Osteocyte (in vitro differentiated cells): ENCODE data around the gene PRRT1. TPM values are rescaled to one million over a fixed set of nuclear protein-coding genes. Genes with fewer than 3 reads are reported as not detected.

Experiments used
- DNase-seq: peaks from one replicate; pipeline ENCODE4 v3.0.0; 2021; ENCODE audit warnings: mixed read lengths; ENCODE audit not compliant: unreplicated experiment; ENCODE audit errors: extremely low spot score
- H3K27ac Mint-ChIP-seq: one replicate; pipeline ENCODE4 v1.8.0; 2021; ENCODE audit warnings: mild to moderate bottlenecking, mixed read lengths; ENCODE audit not compliant: unreplicated experiment
- H3K27me3 Mint-ChIP-seq: one replicate; pipeline ENCODE4 v1.8.0; 2021; ENCODE audit warnings: mixed read lengths; ENCODE audit not compliant: unreplicated experiment
- H3K36me3 Mint-ChIP-seq: one replicate; pipeline ENCODE4 v1.8.0; 2021; ENCODE audit warnings: mixed read lengths; ENCODE audit not compliant: unreplicated experiment
- H3K4me1 Mint-ChIP-seq: one replicate; pipeline ENCODE4 v1.8.0; 2021; ENCODE audit warnings: mixed read lengths; ENCODE audit not compliant: unreplicated experiment
- H3K4me3 Mint-ChIP-seq: one replicate; pipeline ENCODE4 v1.8.0; 2021; ENCODE audit warnings: mild to moderate bottlenecking, moderate library complexity, mixed read lengths; ENCODE audit not compliant: unreplicated experiment
- H3K9me3 Mint-ChIP-seq: one replicate; pipeline ENCODE4 v1.8.0; 2021; ENCODE audit warnings: mixed read lengths; ENCODE audit not compliant: unreplicated experiment
- CTCF ChIP-seq: fragments of 200-600 bp; sonication (generic); IDR thresholded peaks from 2 replicates; pipeline ENCODE4 v1.5.0; 2021; ENCODE audit warnings: antibody characterized with exemption, mild to moderate bottlenecking, moderate library complexity
- total RNA-seq: library from RNA; stranded (reverse); gene quantifications from 2 replicates; pipeline ENCODE4 v1.2.1, GENCODE V29; 2021

The PRRT1 gene
- total RNA-seq, 1 donor from 2014 or later: 2.1 TPM

DNA sequence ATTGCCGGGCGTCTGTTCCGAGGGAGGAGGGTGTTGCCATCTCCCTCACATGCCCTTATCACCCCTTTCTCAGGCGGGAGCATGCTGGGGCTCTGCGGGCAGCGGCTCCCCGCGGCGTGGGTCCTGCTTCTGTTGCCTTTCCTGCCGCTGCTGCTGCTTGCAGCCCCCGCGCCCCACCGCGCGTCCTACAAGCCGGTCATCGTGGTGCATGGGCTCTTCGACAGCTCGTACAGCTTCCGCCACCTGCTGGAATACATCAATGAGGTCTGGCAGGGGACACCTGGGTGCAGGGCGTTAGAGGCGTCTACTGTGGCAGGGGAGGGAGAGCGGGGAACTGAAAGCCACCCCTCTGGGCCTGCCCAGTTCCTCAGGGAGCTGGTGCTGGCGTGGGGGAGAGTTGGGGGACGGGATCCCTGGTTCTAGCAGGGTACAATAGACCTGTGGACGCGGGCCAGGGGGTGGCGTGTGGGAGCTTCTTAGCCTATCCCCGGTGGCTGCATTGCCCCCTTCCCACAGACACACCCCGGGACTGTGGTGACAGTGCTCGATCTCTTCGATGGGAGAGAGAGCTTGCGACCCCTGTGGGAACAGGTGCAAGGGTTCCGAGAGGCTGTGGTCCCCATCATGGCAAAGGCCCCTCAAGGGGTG, 2.9 kb upstream of the PRRT1 start:
- Mint-ChIP-seq H3K27me3 (no peaks in the 10 kb centered on the region), H3K4me3 (peak overlapping the region; percentile 99), H3K36me3 (peaks cover 18% of the 10 kb centered on the region), H3K27ac (peak overlapping the region; percentile 98), H3K4me1 (peaks cover 32% of the 10 kb centered on the region), H3K9me3 (no peaks in the 10 kb centered on the region)
- no peak for DNase-seq
- peak; percentile 67 for TF ChIP-seq CTCF

- peak within 1 kb of the TSS; percentile 98 for H3K27ac Mint-ChIP-seq
- H3K27me3 Mint-ChIP-seq: no peaks in the 10 kb centered on the region
- DNase-seq: peak; percentile 95
- TF ChIP-seq CTCF: peak; percentile 45
- H3K9me3 Mint-ChIP-seq: no peaks in the 10 kb centered on the region
- H3K4me1 Mint-ChIP-seq: peaks cover 32% of the 10 kb centered on the region
- peak within 1 kb of the TSS; percentile 99 for H3K4me3 Mint-ChIP-seq
- H3K36me3 Mint-ChIP-seq: peaks cover 18% of the 10 kb centered on the region
Measured at GRCh38 chr6:32153564-32154513, 2.1 kb upstream of the PRRT1 start, which contains the start of gene PPT2. PPT2 (plus strand) TSS chr6:32154141; CDS start chr6:32154595, 454 bp downstream.

DNA sequence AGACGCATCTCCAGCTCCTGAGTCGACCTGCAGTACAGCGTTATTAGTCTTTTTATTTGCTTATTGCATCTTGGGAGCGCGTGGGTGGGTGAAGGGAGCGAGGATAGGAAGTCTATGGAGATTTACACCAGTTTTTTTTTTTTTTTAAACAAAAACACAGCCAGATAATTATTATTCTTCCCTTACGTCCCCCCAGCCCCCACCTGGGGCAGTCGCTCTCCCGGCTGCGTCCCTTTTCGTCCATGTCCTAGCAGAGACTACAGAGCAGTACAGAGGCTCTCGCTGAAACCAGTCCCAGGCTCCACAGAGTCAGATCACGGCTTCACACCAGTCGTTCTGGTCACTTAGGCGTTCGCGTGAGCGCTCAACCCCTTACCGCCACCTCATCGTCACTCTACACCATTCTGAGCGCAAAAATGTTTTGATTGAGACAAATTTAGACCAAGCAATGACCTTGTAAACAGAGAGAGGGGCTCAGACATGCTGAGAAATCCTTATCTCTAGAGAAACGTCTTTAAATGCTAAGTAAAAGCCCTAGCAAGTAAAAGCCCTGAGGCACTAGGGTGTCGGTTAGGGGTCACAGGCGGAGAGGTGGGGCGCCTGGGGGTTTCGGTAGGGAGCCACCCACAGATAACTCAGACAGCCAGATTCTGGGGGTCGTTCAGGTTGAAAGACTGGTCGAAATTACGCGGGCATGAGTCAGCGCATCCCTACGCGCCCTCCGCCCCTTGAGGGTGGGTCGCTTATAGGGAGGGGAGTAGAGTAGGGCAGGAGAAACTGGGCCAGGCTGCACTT, 1.2 kb upstream of the PRRT1 start:
- no peak for DNase-seq
- H3K36me3 Mint-ChIP-seq: peaks cover 13% of the 10 kb centered on the region
- no peaks in the 10 kb centered on the region for H3K27me3 Mint-ChIP-seq

GRCh38 chr6:32151181-32151862, 417 bp downstream of the PRRT1 start:
- no peak for TF ChIP-seq CTCF
- Mint-ChIP-seq H3K4me1 (peaks cover 35% of the 10 kb centered on the region), H3K36me3 (peaks cover 6% of the 10 kb centered on the region), H3K4me3 (peak overlapping the region; percentile 42), H3K9me3 (no peaks in the 10 kb centered on the region), H3K27ac (peak overlapping the region; percentile 50), H3K27me3 (no peaks in the 10 kb centered on the region)
- DNase-seq: no peak

More for the DNA sequence above, 1.2 kb upstream of the PRRT1 start:
- Mint-ChIP-seq H3K4me3 (peak overlapping the region; percentile 99), H3K4me1 (peaks cover 32% of the 10 kb centered on the region), H3K9me3 (no peaks in the 10 kb centered on the region), H3K27ac (peak overlapping the region; percentile 98)
- no peak for TF ChIP-seq CTCF
